Mononuclear cell (primary cell): Measurements from ENCODE around the gene APH1B. TPM values are rescaled to one million over a fixed set of nuclear protein-coding genes. Genes with fewer than 3 reads are reported as not detected.
"Not testable (repeated sequence)": the region's sequence is repeated elsewhere in the genome, so short reads cannot be mapped to it uniquely, and the experiment has no call there.

Source experiments
- H3K27me3 ChIP-seq: 2 replicates; pipeline ENCODE4 v1.6.0; 2011; ENCODE audit warnings: low read length, control low read depth; ENCODE audit not compliant: insufficient read depth
- H3K4me1 ChIP-seq: 2 replicates; pipeline ENCODE4 v1.5.1; 2011; ENCODE audit warnings: mild to moderate bottlenecking, low read length, control low read depth; ENCODE audit not compliant: insufficient read depth
- H3K4me3 ChIP-seq: 2 replicates; pipeline ENCODE4 v1.5.1; 2011; ENCODE audit warnings: mild to moderate bottlenecking, low read length, moderate library complexity
- H3K9me3 ChIP-seq: 2 replicates; pipeline ENCODE4 v1.5.1; 2011; ENCODE audit warnings: low read depth, mild to moderate bottlenecking, control low read depth, low read length
- total RNA-seq: library from RNA; depleted of rRNA; stranded (reverse); fragments of >200 nt; gene quantifications from one replicate; pipeline ENCODE4 v1.2.3, GENCODE V29; 2012

The APH1B gene
- total RNA-seq: 13.0 TPM

DNA sequence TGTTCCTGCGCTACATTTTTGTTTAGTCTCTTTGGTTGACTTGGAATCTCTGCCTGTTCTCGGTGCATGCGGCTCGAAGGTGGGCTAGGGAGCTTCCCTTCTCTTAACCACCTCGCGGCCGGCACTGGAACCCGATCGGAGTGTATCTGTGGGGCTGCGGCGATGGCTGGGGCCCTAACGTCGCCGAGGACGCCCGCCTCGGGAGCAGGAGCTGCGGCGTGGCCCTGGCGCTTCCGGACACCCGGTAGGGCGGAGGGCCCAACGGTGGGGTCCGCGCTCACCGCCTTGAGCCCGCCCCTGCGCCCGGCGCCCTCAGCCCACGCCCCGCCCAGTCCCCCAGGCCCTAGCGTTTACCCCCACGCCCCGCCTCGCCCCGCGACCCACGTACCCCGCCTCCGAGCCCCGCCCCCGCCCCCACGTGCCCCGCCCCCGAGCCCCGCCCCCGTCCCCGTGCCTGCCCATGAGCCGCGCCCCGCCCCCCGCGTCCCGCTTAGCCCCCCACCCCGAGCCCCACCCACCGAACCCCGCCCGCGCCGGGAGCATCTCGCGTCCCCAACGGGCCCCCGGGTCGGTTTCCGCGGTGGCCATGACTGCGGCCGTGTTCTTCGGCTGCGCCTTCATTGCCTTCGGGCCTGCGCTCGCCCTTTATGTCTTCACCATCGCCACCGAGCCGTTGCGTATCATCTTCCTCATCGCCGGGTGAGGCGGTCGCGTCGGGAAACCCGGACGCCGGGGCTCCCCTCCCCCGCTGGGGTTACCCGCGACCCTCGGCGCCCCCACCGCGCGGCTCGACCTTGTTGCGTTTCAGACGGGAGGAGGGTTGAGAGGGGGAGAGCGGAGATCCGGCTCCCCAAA is at the start of gene APH1B:
APH1B (plus strand) TSS at position 568 of the 855 bp plus-strand sequence; CDS start at position 587, 19 bp downstream.
- Histone ChIP-seq H3K4me3 (peak within 1 kb of the TSS; percentile 90), H3K27me3 (no peaks in the 10 kb centered on the region), H3K9me3 (no peaks in the 10 kb centered on the region), H3K4me1 (peaks cover 38% of the 10 kb centered on the region)

- Histone ChIP-seq H3K4me1 (peaks cover 63% of the 10 kb centered on the region), H3K4me3 (no peak overlapping the region), H3K27me3 (no peaks in the 10 kb centered on the region), H3K9me3 (no peaks in the 10 kb centered on the region)
Observed at GRCh38 chr15:63227689-63228088, 49.7 kb upstream of the APH1B start.

DNA sequence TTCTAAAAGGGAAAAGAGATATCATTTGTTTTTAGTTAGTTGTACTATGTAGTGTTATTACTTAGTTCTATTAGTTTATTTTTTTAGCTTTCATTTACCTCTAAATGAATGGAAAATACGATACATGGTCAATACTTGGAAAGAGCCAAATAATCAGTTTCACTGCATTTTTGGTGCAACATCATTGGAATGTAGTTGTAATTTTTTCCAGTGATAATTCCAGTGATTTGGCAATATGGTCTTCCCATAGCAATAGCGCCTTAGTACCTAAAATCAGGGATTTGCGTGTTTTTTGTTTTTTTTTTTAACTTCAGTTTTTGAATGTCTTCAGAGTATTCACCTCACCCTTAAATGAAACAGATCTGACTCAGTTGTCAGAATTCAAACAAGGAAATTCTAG is 46.2 kb upstream of the APH1B start:
- no peak overlapping the region for H3K4me3 ChIP-seq
- peaks cover 76% of the 10 kb centered on the region for H3K4me1 ChIP-seq
- no peaks in the 10 kb centered on the region for H3K9me3 ChIP-seq
- H3K27me3 ChIP-seq: no peaks in the 10 kb centered on the region

DNA sequence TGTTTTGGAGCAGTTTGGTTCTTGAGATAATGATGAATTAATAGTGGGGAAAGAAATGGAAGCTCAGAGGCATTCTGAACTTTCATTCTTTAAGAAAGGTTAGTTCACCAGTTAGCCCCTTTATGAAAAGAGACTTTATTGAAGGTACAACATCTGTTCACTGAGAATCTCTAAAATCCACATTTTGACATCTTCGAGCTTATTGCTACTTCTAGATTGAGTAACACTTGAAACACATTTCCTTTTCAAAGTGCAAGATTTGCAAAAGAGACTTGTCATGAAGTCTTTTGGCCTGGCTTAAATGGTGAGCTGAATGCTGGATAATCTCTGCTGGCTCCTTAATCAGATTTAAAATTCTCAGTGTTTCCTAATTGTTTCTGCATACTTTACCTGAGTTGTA is 45.7 kb upstream of the APH1B start:
- H3K27me3 ChIP-seq: no peaks in the 10 kb centered on the region
- no peaks in the 10 kb centered on the region for H3K9me3 ChIP-seq
- peaks cover 74% of the 10 kb centered on the region for H3K4me1 ChIP-seq
- H3K4me3 ChIP-seq: no peak overlapping the region

DNA sequence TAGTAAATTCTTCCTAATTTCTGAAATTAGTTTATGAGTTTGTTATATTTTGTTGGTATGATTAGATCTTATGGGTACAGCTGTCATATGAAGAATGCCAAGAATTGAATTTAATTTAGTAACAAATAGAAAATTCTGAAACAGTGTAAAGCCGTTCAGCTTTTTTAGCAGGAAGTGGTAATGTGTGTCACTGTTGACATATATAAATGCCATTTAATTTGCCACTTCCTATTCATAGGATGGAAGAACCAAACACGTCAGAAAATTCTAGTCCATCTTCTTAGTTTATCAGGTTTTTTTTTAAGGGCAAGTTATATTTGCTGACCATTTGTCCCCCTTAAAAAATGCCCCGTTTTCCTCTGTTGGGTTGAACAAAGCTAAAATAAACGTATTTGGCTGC is 45.0 kb upstream of the APH1B start:
- H3K4me3 ChIP-seq: no peak overlapping the region
- H3K9me3 ChIP-seq: no peaks in the 10 kb centered on the region
- H3K27me3 ChIP-seq: no peaks in the 10 kb centered on the region
- peaks cover 74% of the 10 kb centered on the region for H3K4me1 ChIP-seq

DNA sequence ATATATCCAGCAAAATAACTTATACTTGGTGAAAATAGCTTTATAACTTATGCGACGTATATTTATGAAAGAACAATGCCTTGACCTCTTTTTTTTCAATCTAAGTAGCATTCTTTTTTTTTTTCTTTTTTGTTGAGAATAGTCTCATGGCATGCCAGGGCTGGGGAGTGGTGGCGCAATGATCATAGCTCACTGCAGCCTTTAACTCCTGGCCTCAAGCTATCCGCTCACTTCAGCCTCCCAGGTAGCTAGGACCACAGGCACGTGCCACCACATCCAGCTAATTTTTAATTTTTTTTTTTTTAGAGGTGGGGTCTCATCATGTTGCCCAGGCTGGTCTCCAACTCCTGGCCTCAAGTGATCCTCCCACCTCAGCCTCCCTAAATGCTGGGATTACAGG is 44.5 kb upstream of the APH1B start:
- H3K4me1 ChIP-seq: peaks cover 76% of the 10 kb centered on the region
- no peaks in the 10 kb centered on the region for H3K9me3 ChIP-seq
- no peak overlapping the region for H3K4me3 ChIP-seq
- no peaks in the 10 kb centered on the region for H3K27me3 ChIP-seq

DNA sequence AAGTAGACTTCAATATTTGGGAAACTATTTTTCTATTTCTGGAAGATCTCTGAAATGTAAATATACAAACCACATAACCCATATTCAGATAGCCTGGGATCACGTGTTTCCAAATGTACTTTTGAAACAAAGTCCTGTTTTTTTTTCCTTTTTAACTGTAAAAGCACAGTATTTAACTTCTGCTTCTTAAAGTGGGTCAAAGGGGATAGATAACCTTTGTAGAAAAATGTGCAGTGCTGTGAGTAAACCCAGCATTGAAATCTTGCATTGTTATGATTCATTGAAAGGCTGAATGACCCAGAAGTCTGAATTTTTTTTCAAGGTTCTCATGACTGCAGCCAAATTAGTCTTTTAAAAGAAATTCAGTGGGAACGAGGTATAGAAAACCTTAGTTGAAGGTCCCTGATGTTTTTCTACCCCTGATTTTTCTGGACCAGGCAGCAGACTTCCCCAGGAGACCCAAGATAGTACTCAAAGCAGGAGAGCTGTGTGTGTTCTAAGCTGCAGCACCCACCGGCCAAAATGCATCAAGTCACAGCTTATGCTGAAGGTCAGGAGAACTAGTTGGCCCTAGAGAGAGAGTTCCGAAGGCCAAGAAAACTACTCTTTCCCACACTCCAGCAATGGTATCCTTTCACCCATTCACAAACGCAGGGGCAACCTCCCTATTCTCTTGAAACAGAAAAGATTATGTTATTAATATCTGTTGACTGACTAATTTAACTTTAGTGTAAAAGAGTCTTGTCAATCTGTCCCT is 43.6 kb upstream of the APH1B start:
- Histone ChIP-seq H3K9me3 (no peaks in the 10 kb centered on the region), H3K27me3 (no peaks in the 10 kb centered on the region), H3K4me1 (peaks cover 78% of the 10 kb centered on the region), H3K4me3 (no peak overlapping the region)

DNA sequence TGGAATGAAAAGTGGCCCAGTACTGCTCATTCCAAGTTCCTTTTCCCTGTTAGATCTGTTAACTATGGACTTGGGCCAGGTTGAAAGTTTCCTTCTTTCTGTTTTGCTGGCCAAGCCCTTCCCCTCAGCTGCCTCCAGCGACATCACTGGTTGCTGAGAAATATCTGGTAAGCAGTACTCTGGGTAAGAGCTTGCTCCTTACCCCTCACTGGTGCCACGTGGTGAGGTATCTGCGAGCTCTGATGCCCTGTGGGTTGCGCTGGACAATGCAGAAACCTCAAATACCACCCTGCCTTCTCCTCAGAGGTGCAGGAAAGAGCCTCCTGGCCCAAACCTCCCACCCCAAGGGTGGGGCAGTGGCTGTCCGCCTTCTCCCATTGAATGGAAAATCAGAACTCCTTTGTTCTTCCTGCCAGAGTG is 42.9 kb upstream of the APH1B start:
- no peak overlapping the region for H3K4me3 ChIP-seq
- peaks cover 81% of the 10 kb centered on the region for H3K4me1 ChIP-seq
- H3K9me3 ChIP-seq: no peaks in the 10 kb centered on the region
- no peaks in the 10 kb centered on the region for H3K27me3 ChIP-seq

DNA sequence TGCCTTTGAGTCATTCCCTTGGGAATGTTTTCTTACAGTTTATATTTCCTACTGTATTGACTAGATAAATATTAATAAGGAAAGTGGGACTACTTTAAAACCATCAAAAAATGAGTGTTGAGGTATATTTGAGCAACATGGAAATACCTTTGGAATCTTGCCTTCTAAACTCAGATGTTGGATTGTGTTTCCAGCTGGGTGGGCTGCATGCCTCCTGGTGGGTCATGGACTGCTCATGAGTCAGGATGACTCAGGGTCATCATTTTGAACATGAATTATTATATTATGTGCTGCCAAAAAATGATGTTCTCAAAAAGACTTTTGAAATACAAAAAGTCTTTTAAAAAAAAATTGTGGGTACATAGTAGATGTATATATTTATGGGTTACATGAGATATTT is 41.1 kb upstream of the APH1B start:
- Histone ChIP-seq H3K27me3 (no peaks in the 10 kb centered on the region), H3K4me1 (peaks cover 76% of the 10 kb centered on the region), H3K4me3 (no peak overlapping the region), H3K9me3 (no peaks in the 10 kb centered on the region)

DNA sequence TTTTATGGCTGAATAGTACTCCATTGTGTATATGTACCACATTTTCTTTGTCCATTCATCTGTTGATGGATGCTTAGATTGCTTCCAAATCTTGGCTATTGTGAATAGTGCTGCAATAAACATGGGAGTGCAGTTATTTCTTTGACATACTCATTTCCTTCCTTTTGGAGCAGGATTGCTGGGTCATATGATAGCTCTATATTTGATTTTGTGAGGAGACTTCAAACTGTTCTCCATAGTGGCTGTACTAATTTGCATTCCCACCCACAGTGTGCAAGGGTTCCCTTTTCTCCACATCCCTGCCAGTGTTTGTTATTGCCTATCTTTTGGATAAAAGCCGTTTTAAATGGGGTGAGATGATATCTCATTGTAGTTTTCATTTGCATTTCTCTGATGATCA is 40.3 kb upstream of the APH1B start:
- not testable (repeated sequence) for H3K4me3 ChIP-seq, H3K27me3 ChIP-seq, H3K9me3 ChIP-seq
- peaks cover 69% of the 10 kb centered on the region for H3K4me1 ChIP-seq

- Histone ChIP-seq H3K27me3 (no peaks in the 10 kb centered on the region), H3K4me3 (no peak overlapping the region), H3K4me1 (peaks cover 64% of the 10 kb centered on the region), H3K9me3 (no peaks in the 10 kb centered on the region)
Observed at GRCh38 chr15:63238171-63238570, 39.2 kb upstream of the APH1B start.

DNA sequence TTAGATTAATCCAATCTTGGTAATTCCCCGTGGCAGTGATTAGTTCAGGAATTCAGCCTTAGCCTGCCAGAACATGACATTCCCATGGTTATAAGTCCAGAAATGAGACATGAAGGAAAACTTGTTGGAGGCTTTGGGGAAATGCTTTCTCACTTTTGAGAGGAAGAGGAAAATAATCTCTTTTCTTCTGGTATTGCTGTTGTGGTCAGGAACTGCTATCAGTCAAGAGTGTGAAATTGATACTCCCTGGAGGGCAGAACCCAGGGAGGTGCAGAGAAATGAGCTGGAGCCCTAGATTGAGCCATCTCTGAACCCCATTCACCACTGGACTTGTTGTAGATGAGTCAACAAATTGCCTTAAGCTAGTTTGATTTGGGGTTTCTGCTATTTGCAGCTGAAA is 38.6 kb upstream of the APH1B start:
- Histone ChIP-seq H3K4me1 (peaks cover 63% of the 10 kb centered on the region), H3K27me3 (no peaks in the 10 kb centered on the region), H3K4me3 (no peak overlapping the region), H3K9me3 (no peaks in the 10 kb centered on the region)

GRCh38 chr15:63240109-63240508 is 37.3 kb upstream of the APH1B start:
- no peak overlapping the region for H3K4me3 ChIP-seq
- no peaks in the 10 kb centered on the region for H3K9me3 ChIP-seq
- H3K27me3 ChIP-seq: no peaks in the 10 kb centered on the region
- peaks cover 55% of the 10 kb centered on the region for H3K4me1 ChIP-seq

DNA sequence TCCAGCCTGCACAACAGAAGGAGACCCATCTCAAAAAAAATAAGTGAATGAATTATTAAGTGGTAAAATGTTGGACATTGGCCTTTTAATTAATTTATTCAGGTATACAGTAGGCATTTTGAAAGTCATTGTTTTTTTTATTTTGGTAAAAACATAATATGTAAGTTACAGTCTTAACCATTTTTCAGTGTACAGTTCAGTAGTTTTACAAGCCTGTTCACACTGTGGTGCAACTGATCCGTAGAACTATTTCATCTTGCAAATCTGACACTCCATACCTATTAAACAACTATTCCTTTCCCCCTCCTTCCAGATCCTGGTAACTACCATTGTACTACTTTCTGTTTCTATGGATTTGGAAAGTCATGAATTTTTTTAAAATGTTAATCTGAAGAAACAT is 36.1 kb upstream of the APH1B start:
- no peak overlapping the region for H3K4me3 ChIP-seq
- H3K4me1 ChIP-seq: peaks cover 60% of the 10 kb centered on the region
- H3K9me3 ChIP-seq: no peaks in the 10 kb centered on the region
- H3K27me3 ChIP-seq: no peaks in the 10 kb centered on the region

GRCh38 chr15:63243101-63243500 is 34.3 kb upstream of the APH1B start:
- no peaks in the 10 kb centered on the region for H3K27me3 ChIP-seq
- H3K9me3 ChIP-seq: no peaks in the 10 kb centered on the region
- H3K4me1 ChIP-seq: peaks cover 60% of the 10 kb centered on the region
- H3K4me3 ChIP-seq: no peak overlapping the region
